DMS79 (cell line): Measurements from ENCODE around the gene FOXP1.
"Not testable (repeated sequence)": the region's sequence is repeated elsewhere in the genome, so short reads cannot be mapped to it uniquely, and the experiment has no call there.

Experiments
- DNase-seq: peaks from one replicate; lab custom pipeline; 2025; lab: John Stamatoyannopoulos, UW

FOXP1 gene

GRCh38 chr3:71528816-71529215 lies 54.7 kb downstream of the FOXP1 start:
- no peak for DNase-seq

DNA sequence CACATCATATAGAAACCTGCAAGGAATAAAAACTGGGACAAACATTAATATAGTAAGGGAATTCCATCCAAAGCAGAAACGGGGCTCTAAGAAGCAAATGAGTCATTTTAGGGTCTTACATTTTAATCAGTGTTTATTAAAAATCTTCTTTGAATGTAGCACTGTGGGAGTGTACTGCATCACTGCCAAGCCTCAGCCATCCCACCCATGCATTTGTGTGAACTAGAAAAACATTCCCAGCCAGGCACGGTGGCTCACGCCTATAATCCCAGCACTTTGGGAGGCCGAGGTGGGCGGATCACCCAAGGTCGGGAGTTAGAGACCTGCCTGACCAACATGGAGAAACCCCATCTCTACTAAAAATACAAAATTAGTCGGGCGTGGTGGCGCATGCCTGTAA lies 57.1 kb downstream of the FOXP1 start:
- DNase-seq: not testable (repeated sequence)

DNA sequence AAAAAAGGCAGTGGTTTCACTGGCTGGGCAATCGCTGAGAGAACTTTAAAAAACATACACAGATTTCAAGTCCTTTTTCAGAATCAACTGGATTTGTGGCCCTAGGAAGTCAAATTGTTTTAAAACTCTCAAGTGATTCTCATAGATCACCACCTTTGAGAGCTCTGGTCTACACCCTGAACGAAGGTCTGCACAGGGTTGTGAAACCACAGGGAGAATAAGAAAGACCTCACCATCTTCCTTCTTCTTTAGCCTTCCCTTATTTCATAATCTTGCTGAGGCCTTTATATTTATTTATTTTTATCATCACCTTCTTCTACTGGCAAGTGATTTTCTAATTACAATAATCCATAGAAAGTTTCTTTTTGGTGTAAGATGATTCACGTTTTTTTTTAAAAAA lies 58.1 kb downstream of the FOXP1 start:
- DNase-seq: no peak

- DNase-seq: no peak
Measured at GRCh38 chr3:71524672-71525071, 58.9 kb downstream of the FOXP1 start.

DNA sequence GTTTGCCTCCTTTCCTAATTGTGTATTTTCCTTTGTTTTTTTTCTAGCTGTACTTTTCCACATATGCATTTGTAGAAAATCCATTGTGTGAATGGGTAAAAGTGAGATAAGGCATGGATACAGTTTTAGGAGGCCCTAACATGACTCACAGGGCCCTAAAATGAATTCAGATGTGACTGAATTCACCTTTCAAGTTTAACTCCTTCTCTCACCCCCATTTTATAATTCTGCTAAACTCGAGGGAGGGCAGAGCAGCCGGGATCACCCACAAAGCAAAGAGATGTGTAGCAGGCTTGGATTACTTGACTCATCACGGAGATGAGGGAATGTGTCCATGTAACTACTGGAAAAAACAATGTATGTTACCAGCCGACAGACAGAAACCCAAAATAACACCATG lies 59.9 kb downstream of the FOXP1 start:
- DNase-seq: no peak

DNA sequence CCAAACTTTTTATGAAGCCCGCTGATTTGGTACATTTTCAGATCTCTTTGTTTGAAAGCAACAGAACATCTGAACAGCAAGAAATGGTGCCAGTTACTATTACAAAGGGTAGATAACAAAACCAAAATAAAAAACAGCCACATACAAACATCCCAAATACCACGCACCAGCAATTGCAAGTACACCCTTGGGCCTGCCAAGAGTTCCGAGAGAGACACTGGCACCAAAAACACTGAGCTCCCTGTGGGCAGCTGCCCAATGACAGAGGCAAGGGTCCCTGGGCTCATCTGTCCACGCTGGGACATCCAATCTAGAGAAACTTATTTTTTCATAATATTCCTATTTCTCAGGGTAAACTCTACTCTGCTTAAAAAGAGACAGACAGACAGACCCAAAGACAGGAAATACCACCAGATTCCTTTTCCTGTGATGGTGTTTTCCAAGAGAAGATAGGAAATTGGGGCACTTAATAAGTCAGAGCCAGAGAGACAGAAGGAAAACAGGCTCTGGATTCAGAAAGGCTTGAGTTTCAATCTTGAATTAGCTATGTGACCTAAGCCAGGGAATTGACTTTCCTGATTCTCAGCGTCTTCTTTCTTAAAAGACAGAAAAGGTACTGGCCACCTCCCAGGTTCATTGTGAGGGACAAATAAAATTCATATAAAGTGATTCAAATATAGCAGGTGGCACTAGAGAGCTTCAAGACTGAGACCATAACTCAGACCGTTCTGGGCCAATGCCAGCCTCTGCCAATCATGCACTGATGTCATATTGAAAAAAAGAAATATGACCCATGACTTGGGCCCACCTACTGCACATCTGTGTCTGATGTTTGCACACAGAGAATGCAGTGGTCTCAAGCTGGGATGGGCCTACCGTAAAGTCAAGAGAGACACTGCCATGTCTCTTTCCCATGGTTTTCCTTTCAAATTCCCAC lies 61.3 kb downstream of the FOXP1 start:
- DNase-seq: no peak

DNA sequence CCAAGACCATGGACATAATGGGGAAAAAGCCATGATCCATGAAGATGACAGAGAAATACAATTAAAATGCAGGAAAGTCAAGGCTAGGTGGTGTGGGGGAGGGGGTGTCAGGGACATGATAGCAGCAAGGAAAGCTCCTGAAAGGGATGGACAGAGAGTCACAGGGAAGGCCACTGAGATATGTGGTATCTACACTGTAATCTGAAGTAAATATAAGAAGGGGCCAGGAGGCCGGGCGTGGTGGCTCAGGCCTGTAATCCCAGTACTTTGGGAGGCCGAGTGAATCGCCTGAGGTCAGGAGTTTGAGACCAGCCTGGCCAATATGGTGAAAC lies 62.5 kb downstream of the FOXP1 start:
- no peak for DNase-seq

- no peak for DNase-seq
Measured at GRCh38 chr3:71520161-71521020, 63.1 kb downstream of the FOXP1 start.

DNA sequence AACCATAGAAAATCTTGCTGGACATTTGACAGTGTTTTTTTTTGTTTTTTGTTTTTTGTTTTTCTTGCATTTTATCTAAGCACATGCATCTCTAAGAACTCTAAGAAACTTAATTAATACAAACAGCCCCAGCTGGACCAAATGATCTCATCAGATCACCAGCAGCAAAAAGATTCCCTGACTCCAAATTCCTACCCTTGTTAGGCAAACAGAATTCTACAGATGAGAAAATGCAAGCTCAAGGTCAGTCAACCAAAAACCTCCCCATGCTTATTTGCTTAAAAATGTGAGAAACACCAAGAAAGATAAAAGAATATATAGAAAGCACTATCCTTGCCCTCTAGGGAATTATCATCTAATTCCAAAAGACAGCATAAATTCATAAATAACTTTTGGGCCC lies 65.4 kb downstream of the FOXP1 start:
- DNase-seq: no peak

DNA sequence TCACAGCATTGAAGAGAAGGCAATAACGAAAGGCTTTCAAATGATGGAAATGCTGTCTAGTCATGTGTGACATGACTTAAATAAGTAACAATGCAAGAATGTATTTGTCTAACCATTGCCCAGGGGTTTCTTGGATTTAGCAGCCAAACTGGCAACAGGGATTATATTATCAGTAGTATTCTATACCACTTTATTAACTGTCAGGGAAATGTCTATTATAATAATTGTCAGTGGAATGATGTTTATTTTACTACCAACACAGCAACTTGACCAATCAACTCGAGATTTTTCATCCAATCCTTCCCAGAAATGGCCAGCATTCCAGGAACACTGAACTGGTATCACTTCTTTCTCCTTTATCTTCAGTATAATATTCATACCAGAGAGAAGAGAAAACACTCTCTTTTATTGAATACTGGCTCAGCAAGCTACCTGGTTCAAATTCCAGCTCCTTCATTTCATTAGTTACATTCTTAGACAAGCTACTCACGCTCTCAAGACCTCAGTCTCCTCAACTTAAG lies 66.2 kb downstream of the FOXP1 start:
- no peak for DNase-seq

DNA sequence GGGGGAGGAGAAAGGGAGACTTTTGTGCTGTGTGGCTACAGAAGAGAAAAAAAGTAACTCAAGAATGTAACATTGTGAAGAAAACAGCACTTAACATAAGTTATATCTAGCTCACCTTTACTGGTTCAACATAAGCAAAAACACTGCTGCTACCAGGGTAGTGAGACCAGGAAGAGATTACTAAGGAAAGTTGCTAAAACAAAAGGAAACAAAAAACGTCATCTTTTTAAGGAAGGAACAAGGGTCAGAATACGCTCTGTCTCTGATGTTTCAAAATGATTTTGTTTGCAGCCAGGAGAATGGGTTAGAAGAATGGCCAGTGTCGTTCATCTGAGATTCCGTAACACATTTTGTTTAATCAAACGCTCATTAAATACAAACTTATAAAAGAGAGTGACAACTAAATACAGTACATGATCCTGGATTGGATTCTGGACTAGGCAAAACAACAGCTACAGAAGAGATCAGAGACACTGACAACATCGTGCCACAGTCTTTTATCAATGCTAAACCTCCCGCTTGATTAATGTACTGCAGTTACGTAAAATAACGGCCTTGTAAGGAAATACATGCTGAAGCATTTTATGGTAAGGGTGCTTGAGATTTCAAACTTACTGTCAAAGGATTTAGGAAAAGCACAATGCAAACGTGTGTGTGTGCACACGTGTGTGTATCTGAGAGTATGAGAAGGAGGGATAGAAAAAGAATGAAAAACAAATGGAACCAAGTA lies 67.7 kb downstream of the FOXP1 start:
- no peak for DNase-seq

GRCh38 chr3:71514621-71515020 lies 68.9 kb downstream of the FOXP1 start:
- no peak for DNase-seq

GRCh38 chr3:71513515-71513914 lies 70.0 kb downstream of the FOXP1 start:
- no peak for DNase-seq

DNA sequence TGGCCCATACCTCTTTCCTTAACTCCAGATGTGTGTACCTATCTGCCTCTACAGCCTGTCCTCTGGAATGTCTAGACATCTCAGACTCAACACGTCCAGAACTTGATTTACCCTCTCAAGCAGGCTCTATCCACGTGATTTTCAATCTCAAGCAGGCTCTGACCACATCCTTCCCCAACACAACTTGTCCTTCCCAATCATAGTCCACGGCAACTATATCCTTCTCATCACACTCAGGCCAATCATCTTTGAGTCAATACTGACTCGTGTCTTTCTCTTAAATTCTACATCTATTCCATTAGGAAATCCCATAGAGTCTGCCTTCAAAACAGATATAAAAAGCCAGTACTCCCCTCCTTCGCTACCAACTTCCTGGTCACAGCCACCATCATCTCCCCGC lies 70.4 kb downstream of the FOXP1 start:
- DNase-seq: no peak

DNA sequence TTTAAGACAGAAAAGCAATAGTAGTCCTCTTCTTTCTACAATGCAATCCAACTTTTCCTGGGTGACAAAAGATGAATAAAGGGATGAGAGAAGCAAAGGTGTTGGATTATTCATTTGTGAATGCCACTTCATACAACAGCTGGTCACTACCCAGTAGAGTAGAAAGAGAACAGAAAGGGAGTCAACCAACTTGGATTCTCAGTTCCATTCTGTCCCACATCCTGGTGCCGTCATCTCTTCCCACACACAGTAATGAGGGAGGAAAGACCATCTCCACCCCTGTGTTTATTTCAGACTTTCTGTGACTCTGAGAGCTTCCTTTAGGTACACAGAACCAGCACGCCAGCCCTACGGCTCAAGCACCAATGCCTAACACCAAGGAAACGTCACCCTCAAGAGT lies 71.0 kb downstream of the FOXP1 start:
- DNase-seq: no peak

- DNase-seq: no peak
Measured at GRCh38 chr3:71512000-71512399, 71.5 kb downstream of the FOXP1 start.

DNA sequence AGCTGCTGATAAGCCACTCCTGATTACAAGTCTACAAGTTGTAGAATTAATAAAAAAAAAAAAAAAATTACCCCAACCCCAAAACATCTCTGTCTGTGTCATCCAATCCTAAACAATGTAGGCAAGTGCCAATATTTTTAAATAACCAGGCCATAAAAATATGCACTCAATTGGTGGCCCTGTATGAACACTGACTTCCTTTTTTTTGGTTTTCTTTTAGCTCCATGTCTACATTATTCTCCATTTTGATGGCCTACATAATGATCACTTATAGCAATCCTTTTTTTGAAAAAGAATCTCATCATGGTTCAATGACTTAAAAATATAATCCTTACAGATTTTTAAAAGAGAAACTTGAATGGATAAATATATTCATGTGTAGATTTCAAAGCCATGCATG lies 72.1 kb downstream of the FOXP1 start:
- DNase-seq: no peak

DNA sequence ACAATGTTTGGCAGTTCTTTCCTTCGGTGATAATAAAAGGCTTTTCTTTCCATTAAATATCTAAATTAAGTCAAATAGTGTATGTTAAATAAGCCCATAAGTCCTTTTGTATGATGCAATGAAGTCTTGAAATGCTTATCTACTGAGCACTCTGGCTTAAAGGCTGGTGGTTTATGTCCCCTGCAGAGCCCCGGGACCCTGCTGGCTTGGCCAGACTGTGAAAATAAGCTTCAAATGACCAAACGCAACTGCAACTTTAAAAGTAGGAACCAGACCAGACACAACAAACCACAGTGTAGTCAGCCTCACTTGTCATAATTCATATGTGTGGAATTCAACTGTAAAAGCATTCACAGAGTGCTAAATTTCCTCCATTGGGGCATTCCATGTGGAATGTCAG lies 72.5 kb downstream of the FOXP1 start:
- no peak for DNase-seq

GRCh38 chr3:71510510-71510909 lies 73.0 kb downstream of the FOXP1 start:
- DNase-seq: no peak

GRCh38 chr3:71509066-71509465 lies 74.5 kb downstream of the FOXP1 start:
- no peak for DNase-seq

DNA sequence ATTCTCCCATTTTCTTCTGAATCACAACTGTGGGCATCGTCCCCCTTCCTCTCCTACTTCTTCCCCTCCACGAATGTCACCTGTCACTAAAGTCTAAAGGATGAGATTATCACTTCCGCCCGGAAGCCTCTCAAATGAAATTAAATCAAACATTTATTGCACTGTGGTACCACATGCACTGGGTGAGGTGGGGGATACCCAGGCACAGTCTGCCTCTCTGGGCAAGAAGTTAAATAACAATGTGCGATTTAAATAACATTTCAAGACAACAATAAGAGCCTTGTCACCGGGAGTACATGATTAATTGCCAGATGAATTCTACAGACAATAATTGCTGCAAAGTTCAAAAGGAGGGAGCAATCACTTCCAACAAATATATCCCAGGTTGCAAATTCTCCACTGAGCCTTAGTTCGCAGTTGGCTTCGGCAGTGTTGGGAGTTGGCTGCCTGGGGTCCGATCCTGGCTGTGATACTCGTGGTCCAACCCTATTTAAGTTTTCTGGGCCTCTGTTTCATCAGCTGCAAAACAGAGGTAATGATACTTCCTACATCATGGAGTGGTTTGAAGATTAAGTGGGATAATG lies 77.7 kb downstream of the FOXP1 start:
- DNase-seq: no peak
